Neural cell (in vitro differentiated cells): ENCODE measurements around the gene SETX.

Source experiments
- EP300 ChIP-seq: fragments of 450-650 bp; conservative IDR thresholded peaks from 2 replicates; pipeline ENCODE4 v1.6.1; 2014; ENCODE audit warnings: antibody characterized with exemption, mild to moderate bottlenecking, moderate library complexity; ENCODE audit not compliant: poor library complexity, severe bottlenecking
- TF ChIP-seq, protein P1 (sequence below): fragments of 450-650 bp; IDR thresholded peaks from 2 replicates; pipeline ENCODE4 v1.5.1; 2014; ENCODE audit warnings: antibody characterized with exemption, mild to moderate bottlenecking, moderate library complexity; ENCODE audit not compliant: poor library complexity, severe bottlenecking

DNA sequence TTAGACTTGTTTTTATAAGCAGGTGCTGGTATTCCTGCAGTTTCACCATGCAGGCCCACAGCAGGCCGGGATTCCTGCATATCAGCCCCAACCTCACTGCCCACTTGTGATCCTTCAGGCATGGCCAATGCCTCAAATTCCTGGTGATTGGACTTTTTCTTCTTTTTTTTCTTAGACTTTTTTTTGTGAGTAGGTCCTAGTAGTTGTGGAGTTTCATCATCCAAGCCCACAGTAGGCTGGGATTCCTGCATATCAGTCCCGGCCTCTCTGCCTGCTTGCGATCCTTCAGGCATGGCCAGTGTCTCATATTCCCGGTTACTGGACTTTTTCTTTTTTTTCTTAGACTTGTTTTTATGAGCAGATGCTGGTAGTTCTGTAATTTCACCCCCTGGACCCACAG is 47.0 kb upstream of the SETX start:
- TF ChIP-seq, protein P1, sequence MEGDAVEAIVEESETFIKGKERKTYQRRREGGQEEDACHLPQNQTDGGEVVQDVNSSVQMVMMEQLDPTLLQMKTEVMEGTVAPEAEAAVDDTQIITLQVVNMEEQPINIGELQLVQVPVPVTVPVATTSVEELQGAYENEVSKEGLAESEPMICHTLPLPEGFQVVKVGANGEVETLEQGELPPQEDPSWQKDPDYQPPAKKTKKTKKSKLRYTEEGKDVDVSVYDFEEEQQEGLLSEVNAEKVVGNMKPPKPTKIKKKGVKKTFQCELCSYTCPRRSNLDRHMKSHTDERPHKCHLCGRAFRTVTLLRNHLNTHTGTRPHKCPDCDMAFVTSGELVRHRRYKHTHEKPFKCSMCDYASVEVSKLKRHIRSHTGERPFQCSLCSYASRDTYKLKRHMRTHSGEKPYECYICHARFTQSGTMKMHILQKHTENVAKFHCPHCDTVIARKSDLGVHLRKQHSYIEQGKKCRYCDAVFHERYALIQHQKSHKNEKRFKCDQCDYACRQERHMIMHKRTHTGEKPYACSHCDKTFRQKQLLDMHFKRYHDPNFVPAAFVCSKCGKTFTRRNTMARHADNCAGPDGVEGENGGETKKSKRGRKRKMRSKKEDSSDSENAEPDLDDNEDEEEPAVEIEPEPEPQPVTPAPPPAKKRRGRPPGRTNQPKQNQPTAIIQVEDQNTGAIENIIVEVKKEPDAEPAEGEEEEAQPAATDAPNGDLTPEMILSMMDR: no peak
- no peak for TF ChIP-seq EP300
